Lower leg skin (tissue), 3 donors: ENCODE results near the gene LTBP2.

Experiments
- CTCF ChIP-seq, 3 donors: fragments of 450-650 bp; IDR thresholded peaks; one replicate each; pipeline ENCODE4 v1.5.1; 2016; ENCODE audit warnings: antibody characterized with exemption in 3 of 3, mild to moderate bottlenecking in 3 of 3, moderate library complexity in 2 of 3
- POLR2A ChIP-seq, 2 donors: fragments of 450-650 bp; IDR thresholded peaks; one replicate each; pipeline ENCODE4 v1.6.1; 2016 to 2017; ENCODE audit warnings: antibody characterized with exemption in 2 of 2, mild to moderate bottlenecking in 1 of 2, moderate library complexity in 1 of 2

GRCh38 chr14:74586681-74587362 lies 25.2 kb downstream of the LTBP2 start:
- TF ChIP-seq CTCF (IDR thresholded peaks at IDR 0.05): no peak
- TF ChIP-seq POLR2A (IDR thresholded peaks at IDR 0.05): no peak
